ENCODE measurements around the gene DLX3. TPM values are rescaled to one million over a fixed set of nuclear protein-coding genes. Genes with fewer than 3 reads are reported as not detected.

Gene DLX3
- total RNA-seq, 1 experiment from 2014 or later: 1.2 TPM

DNA sequence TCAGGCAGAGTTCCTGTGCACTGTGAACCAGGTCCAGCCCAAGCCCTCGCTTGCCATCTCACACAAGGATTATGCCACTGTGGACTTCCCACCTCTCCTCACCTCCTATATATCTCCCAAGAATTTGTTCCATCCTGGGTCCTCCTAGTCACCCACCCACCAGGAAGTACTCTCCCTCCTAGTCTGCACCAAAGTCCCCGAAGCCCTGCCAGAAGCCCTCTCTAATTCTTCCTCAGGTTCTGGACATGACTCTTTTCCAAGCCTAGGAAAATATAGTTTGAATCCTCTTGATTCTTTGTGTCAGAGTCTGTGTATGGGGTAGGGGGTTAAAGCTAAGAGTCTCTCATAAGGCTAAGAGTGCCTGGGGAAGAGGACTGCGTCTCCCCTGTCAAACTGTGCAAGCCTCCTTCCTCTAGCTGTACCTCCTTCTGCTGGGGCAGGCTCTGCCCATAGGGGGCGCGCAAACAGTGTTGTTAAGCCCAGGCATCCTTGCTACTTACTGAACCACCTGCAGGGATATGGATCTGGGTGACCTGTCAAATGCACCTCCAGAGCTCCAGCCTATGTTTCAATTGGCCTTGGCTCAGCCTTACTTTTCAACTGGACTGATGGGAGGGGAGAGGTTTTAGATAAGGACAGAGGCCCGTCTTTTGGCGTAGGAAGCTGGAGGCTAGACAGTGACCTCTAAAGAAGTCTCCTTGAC, 42.7 kb downstream of the DLX3 start:
- Histone ChIP-seq H4K20me1 (ENCODE audit: insufficient read depth) (no peaks in the 10 kb centered on the region), H3K9me2 (ENCODE audit: insufficient read depth) (no peaks in the 10 kb centered on the region), H3K27ac (no peak overlapping the region), H3K4me2 (no peak overlapping the region), H3K36me3 (ENCODE audit: low read depth) (no peaks in the 10 kb centered on the region), H3K4me3 (no peak overlapping the region), H3K4me1 (replicated peaks; ENCODE audit: insufficient read depth) (no peaks in the 10 kb centered on the region), H3K9me3 (ENCODE audit: insufficient read depth, low read depth) (no peaks in the 10 kb centered on the region), H3K79me2 (ENCODE audit: low read depth) (no peaks in the 10 kb centered on the region), H3F3A (ENCODE audit: insufficient read depth, low read depth) (peaks cover 3% of the 10 kb centered on the region; the same call in 1 of the 2 replicates), H2AFZ (no peak overlapping the region), H3K27me3 (ENCODE audit: insufficient read depth, low read depth) (peaks cover 3% of the 10 kb centered on the region; the same call in 1 of the 2 replicates)
- ChIA-PET CTCF (interaction anchor here (0.6 to 2.3 kb wide), 3 partner anchors 45 to 333 kb away, joined by 3 to 22 read pairs (median 3); no protein-coding TSS in a partner anchor), POLR2A (ENCODE audit: unreplicated experiment) (no interaction called here)
- DNase-seq: peak; percentile 70 to 83
- intact Hi-C loops (cut with micrococcal nuclease; ENCODE audit: unreplicated experiment): loop anchor here (1.0 to 2.0 kb wide), 3 partner anchors 43 to 91 kb away; partner anchors contain the start of gene DLX3
- TF ChIP-seq, protein P1, sequence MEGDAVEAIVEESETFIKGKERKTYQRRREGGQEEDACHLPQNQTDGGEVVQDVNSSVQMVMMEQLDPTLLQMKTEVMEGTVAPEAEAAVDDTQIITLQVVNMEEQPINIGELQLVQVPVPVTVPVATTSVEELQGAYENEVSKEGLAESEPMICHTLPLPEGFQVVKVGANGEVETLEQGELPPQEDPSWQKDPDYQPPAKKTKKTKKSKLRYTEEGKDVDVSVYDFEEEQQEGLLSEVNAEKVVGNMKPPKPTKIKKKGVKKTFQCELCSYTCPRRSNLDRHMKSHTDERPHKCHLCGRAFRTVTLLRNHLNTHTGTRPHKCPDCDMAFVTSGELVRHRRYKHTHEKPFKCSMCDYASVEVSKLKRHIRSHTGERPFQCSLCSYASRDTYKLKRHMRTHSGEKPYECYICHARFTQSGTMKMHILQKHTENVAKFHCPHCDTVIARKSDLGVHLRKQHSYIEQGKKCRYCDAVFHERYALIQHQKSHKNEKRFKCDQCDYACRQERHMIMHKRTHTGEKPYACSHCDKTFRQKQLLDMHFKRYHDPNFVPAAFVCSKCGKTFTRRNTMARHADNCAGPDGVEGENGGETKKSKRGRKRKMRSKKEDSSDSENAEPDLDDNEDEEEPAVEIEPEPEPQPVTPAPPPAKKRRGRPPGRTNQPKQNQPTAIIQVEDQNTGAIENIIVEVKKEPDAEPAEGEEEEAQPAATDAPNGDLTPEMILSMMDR (conservative IDR thresholded peaks at IDR 0.05): peak; percentile 97
- no peak for TF ChIP-seq EZH2 (IDR thresholded peaks at IDR 0.05; ENCODE audit: low read depth)
- no TSS peak for BruUV-seq (replicated peaks)

DNA sequence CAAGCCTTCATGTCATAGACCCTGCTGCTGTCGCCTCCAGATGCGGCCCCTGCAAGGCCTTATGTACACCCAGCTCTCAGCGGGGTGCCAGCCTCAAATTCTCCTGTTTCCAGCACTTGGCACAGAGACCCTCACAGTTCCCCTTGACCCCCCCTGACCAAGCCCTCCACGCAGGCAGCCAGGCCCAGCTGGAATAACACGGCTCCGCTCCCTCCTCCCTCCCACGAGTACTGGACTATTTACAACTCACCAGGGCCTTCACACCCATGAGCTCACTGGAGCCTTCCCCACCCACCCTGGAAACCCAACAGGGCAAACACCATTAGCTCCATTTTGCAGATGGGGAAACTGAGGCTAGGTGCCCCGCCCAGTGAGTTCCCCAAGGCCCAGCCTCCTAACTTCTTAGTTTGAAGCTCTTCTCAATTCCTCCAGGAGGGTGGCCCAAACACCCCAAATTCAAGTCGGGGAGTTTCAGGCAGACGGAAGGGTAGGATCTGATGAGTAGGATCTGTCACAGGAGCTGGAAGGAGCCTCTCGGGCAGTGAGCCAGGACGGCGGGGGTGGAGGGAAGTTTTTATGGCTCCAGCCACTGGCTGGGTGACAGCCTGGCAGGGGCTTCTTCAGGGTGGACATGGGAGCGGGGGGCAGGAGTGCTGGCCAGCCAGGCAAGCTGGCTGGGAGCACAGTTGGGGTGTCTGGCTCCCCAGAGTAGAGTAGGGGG, 43.5 kb downstream of the DLX3 start:
- CTCF ChIA-PET: interaction anchor here (0.5 to 2.3 kb wide), 4 partner anchors 24 to 611 kb away, joined by 3 to 22 read pairs (median 7); no protein-coding TSS in a partner anchor
- TF ChIP-seq, protein P1 (conservative IDR thresholded peaks at IDR 0.05): no peak
- TF ChIP-seq EZH2 (IDR thresholded peaks at IDR 0.05; ENCODE audit: low read depth): no peak
- DNase-seq: no peak
- BruUV-seq (replicated peaks): no TSS peak
- POLR2A ChIA-PET (ENCODE audit: unreplicated experiment): no interaction called here
- no peaks in the 10 kb centered on the region for H3K79me2 ChIP-seq (ENCODE audit: low read depth)
- peaks cover 3% of the 10 kb centered on the region; the same call in 1 of the 2 replicates for H3F3A ChIP-seq (ENCODE audit: insufficient read depth, low read depth)
- H3K4me2 ChIP-seq: no peak overlapping the region
- H3K9me2 ChIP-seq (ENCODE audit: insufficient read depth): no peaks in the 10 kb centered on the region
- intact Hi-C loops (cut with micrococcal nuclease; ENCODE audit: unreplicated experiment): loop anchor here (1.0 to 2.0 kb wide), 3 partner anchors 44 to 90 kb away; partner anchors contain the start of gene DLX3
- no peaks in the 10 kb centered on the region for H3K4me1 ChIP-seq (replicated peaks; ENCODE audit: insufficient read depth)
- H2AFZ ChIP-seq: no peak overlapping the region
- no peaks in the 10 kb centered on the region for H3K36me3 ChIP-seq (ENCODE audit: low read depth)
- H3K27ac ChIP-seq: no peak overlapping the region
- no peaks in the 10 kb centered on the region for H3K9me3 ChIP-seq (ENCODE audit: insufficient read depth, low read depth)
- H3K4me3 ChIP-seq: no peak overlapping the region
- peaks cover 3% of the 10 kb centered on the region; the same call in 1 of the 2 replicates for H3K27me3 ChIP-seq (ENCODE audit: insufficient read depth, low read depth)
- no peaks in the 10 kb centered on the region for H4K20me1 ChIP-seq (ENCODE audit: insufficient read depth)

DNA sequence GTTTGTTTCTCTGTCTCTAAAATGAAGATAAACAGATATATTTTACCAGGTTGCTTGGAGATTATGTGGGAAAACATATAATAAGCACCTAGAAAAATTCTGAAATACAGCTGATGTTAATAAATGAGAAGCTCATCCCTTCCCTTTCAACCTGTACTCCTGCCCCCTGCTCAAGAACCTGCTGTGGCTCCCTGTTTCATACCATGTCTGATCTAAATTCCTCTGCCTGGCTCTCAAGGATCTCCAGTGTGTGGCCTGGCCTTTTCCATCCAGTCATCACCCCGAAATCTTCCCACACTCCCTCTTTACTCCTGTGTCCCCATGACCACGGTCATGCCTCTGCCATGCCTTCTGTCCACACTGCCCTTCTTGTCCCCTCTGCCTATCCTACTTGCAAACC, 45.4 kb downstream of the DLX3 start:
- POLR2A ChIA-PET (ENCODE audit: unreplicated experiment): no interaction called here
- intact Hi-C loops (cut with micrococcal nuclease; ENCODE audit: unreplicated experiment): no loop called here
- H3F3A ChIP-seq (ENCODE audit: insufficient read depth, low read depth): no peaks in the 10 kb centered on the region
- H2AFZ ChIP-seq: no peak overlapping the region
- H3K9me2 ChIP-seq (ENCODE audit: insufficient read depth): no peaks in the 10 kb centered on the region
- no peaks in the 10 kb centered on the region for H3K9me3 ChIP-seq (ENCODE audit: insufficient read depth, low read depth)
- H3K4me3 ChIP-seq: no peak overlapping the region
- H3K36me3 ChIP-seq (ENCODE audit: low read depth): no peaks in the 10 kb centered on the region
- H3K4me2 ChIP-seq: no peak overlapping the region
- H3K27me3 ChIP-seq (ENCODE audit: insufficient read depth, low read depth): peaks cover 10% of the 10 kb centered on the region; the same call in 1 of the 2 replicates
- CTCF ChIA-PET: no interaction called here
- TF ChIP-seq EZH2 (IDR thresholded peaks at IDR 0.05; ENCODE audit: low read depth): no peak
- TF ChIP-seq, protein P1 (conservative IDR thresholded peaks at IDR 0.05): no peak
- no TSS peak for BruUV-seq (replicated peaks)
- DNase-seq: no peak
- H4K20me1 ChIP-seq (ENCODE audit: insufficient read depth): no peaks in the 10 kb centered on the region
- H3K79me2 ChIP-seq (ENCODE audit: low read depth): no peaks in the 10 kb centered on the region
- no peaks in the 10 kb centered on the region for H3K4me1 ChIP-seq (replicated peaks; ENCODE audit: insufficient read depth)
- H3K27ac ChIP-seq: no peak overlapping the region

Data from PC-9 (cell line).